Fibroblast of lung (primary cell): ENCODE measurements around the gene TMEM82.

Experiments used
- EZH2 ChIP-seq: IDR thresholded peaks from 2 replicates; pipeline ENCODE4 v1.5.1; 2012; ENCODE audit warnings: low read length, control low read depth, mild to moderate bottlenecking; ENCODE audit errors: missing control alignments
- TF ChIP-seq, protein P1 (sequence below), 2 donors: IDR thresholded peaks in 1 of 2; conservative IDR thresholded peaks in 1 of 2; 1 replicate in 1 of 2; 2 replicates in 1 of 2; pipeline ENCODE4 v1.5.1; 2011 to 2012; ENCODE audit warnings: low read length in 2 of 2, control low read depth in 1 of 2, inconsistent platforms in 1 of 2, low read depth in 1 of 2, mild to moderate bottlenecking in 1 of 2

DNA sequence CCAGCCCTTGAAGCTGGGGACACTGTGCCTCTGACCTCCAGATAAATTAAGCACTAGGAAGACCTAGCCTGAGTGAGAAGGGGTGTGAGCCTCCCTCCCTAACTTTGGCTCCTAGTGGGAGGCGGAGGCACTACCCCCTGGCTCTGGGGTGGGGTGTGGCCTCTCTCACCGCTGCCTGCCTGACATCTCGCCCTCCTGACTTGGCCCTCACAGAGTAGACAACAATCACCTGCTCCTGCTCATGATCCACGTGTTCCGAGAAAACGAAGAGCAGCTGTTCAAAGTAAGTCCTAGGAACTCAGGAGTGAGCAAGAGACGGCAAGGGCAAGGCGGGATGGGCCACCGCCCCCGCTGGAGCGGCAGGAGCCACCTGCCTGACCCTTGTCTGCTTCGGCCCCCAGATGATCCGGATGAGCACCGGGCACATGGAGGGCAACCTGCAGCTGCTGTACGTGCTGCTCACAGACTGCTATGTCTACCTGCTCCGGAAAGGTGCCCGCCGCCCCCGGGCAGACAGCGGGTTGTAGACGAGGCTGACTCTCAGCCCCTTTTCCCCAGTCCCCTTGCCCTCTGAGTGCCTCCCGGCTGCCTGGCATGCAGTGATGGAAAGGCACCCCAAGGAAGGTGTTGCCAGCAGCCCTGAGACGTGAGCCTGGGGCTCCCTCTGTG lies 14.3 kb upstream of the TMEM82 start:
- TF ChIP-seq, protein P1, sequence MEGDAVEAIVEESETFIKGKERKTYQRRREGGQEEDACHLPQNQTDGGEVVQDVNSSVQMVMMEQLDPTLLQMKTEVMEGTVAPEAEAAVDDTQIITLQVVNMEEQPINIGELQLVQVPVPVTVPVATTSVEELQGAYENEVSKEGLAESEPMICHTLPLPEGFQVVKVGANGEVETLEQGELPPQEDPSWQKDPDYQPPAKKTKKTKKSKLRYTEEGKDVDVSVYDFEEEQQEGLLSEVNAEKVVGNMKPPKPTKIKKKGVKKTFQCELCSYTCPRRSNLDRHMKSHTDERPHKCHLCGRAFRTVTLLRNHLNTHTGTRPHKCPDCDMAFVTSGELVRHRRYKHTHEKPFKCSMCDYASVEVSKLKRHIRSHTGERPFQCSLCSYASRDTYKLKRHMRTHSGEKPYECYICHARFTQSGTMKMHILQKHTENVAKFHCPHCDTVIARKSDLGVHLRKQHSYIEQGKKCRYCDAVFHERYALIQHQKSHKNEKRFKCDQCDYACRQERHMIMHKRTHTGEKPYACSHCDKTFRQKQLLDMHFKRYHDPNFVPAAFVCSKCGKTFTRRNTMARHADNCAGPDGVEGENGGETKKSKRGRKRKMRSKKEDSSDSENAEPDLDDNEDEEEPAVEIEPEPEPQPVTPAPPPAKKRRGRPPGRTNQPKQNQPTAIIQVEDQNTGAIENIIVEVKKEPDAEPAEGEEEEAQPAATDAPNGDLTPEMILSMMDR (conservative IDR thresholded peaks at IDR 0.05 in 1 of 2, IDR thresholded peaks at IDR 0.05 in 1 of 2; ENCODE audit: low read depth in 1 of 2, low read length in 2 of 2), result no peak
- no peak for TF ChIP-seq EZH2
